ENCODE measurements around the gene ENTPD6. TPM values are rescaled to one million over a fixed set of nuclear protein-coding genes. Genes with fewer than 3 reads are reported as not detected.

Gene ENTPD6
- total RNA-seq, 1 experiment from 2014 or later: 56.3 TPM

DNA sequence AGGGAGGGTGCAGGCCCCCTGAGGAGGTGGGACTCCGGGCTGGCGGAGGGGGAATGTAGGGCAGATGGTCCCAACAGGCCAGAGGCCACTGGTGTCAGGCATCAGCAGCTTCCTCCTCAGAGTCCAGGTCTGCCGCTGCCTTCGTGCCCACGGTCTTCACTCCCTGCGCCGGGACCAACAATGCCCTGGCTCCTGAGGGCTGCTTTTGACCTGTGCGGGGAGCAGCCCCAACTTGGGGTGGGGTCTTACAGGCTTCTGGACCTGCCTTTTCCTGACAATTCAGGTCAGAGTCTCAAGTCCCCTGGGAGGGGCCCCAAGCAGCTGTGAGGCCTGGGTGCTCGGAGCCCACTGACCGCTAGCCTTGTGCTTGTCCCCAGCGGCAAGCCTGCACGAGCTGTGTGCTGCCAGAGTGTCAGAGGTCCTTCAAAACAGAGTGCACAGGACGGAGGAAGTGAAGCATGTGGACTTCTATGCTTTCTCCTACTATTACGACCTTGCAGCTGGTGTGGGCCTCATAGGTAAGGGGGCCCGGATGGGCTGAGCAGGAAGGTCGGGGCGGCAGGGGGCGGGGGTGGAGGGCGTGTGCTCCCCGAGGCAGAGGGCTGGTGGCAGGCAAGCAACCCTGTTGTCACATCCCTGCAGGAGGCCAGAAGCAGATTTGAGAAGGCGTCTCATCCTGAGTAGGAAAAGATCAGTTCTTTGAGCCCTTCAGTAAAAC lies 27.1 kb downstream of the ENTPD6 start:
- intact Hi-C loops (cut with micrococcal nuclease; ENCODE audit: unreplicated experiment): no loop called here
- Mint-ChIP-seq H3K36me3 (ENCODE audit: insufficient read depth, unreplicated experiment) (peaks cover 9% of the 10 kb centered on the region), H3K9me3 (ENCODE audit: low read depth, unreplicated experiment) (no peaks in the 10 kb centered on the region), H3K4me3 (ENCODE audit: low read depth, unreplicated experiment) (no peak overlapping the region), H3K27ac (ENCODE audit: unreplicated experiment) (no peak overlapping the region), H3K4me1 (ENCODE audit: low read depth, unreplicated experiment) (no peaks in the 10 kb centered on the region), H3K27me3 (ENCODE audit: unreplicated experiment) (no peaks in the 10 kb centered on the region)
- no peak for DNase-seq
- TF ChIP-seq, protein P1, sequence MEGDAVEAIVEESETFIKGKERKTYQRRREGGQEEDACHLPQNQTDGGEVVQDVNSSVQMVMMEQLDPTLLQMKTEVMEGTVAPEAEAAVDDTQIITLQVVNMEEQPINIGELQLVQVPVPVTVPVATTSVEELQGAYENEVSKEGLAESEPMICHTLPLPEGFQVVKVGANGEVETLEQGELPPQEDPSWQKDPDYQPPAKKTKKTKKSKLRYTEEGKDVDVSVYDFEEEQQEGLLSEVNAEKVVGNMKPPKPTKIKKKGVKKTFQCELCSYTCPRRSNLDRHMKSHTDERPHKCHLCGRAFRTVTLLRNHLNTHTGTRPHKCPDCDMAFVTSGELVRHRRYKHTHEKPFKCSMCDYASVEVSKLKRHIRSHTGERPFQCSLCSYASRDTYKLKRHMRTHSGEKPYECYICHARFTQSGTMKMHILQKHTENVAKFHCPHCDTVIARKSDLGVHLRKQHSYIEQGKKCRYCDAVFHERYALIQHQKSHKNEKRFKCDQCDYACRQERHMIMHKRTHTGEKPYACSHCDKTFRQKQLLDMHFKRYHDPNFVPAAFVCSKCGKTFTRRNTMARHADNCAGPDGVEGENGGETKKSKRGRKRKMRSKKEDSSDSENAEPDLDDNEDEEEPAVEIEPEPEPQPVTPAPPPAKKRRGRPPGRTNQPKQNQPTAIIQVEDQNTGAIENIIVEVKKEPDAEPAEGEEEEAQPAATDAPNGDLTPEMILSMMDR (IDR thresholded peaks at IDR 0.05; ENCODE audit: unreplicated experiment): no peak
- CTCF ChIA-PET: interaction anchor here (1.0 to 1.4 kb wide), 4 partner anchors 12 to 44 kb away, joined by 3 to 5 read pairs (median 5); partner anchors contain the start of gene PYGB
- BruUV-seq (replicated peaks): no TSS peak

- H3K4me3 Mint-ChIP-seq (ENCODE audit: low read depth, unreplicated experiment): no peak overlapping the region
- TF ChIP-seq, protein P1 (IDR thresholded peaks at IDR 0.05; ENCODE audit: unreplicated experiment): no peak
- no peaks in the 10 kb centered on the region for H3K4me1 Mint-ChIP-seq (ENCODE audit: low read depth, unreplicated experiment)
Observed at GRCh38 chr20:25223179-25223661, 27.7 kb downstream of the ENTPD6 start.

GRCh38 chr20:25223765-25224720 lies 28.5 kb downstream of the ENTPD6 start:
- H3K27me3 Mint-ChIP-seq (ENCODE audit: unreplicated experiment): no peaks in the 10 kb centered on the region
- no peak overlapping the region for H3K4me3 Mint-ChIP-seq (ENCODE audit: low read depth, unreplicated experiment)
- peaks cover 9% of the 10 kb centered on the region for H3K36me3 Mint-ChIP-seq (ENCODE audit: insufficient read depth, unreplicated experiment)
- CTCF ChIA-PET: interaction anchor here (1.0 to 1.4 kb wide), 5 partner anchors 9 to 45 kb away, joined by 3 to 5 read pairs (median 5); partner anchors contain the start of gene PYGB
- TF ChIP-seq, protein P1 (IDR thresholded peaks at IDR 0.05; ENCODE audit: unreplicated experiment): no peak
- no peak for DNase-seq
- intact Hi-C loops (cut with micrococcal nuclease; ENCODE audit: unreplicated experiment): no loop called here
- no peak overlapping the region for H3K27ac Mint-ChIP-seq (ENCODE audit: unreplicated experiment)
- BruUV-seq (replicated peaks): TSS peak; percentile 32
- no peaks in the 10 kb centered on the region for H3K9me3 Mint-ChIP-seq (ENCODE audit: low read depth, unreplicated experiment)
- H3K4me1 Mint-ChIP-seq (ENCODE audit: low read depth, unreplicated experiment): no peaks in the 10 kb centered on the region

More at GRCh38 chr20:25223179-25223661, 27.7 kb downstream of the ENTPD6 start:
- Mint-ChIP-seq H3K27me3 (ENCODE audit: unreplicated experiment) (no peaks in the 10 kb centered on the region), H3K9me3 (ENCODE audit: low read depth, unreplicated experiment) (no peaks in the 10 kb centered on the region), H3K36me3 (ENCODE audit: insufficient read depth, unreplicated experiment) (peaks cover 9% of the 10 kb centered on the region), H3K27ac (ENCODE audit: unreplicated experiment) (no peak overlapping the region)
- CTCF ChIA-PET: interaction anchor here (1.0 to 1.4 kb wide), 5 partner anchors 10 to 44 kb away, joined by 3 to 5 read pairs (median 5); partner anchors contain the start of gene PYGB
- BruUV-seq (replicated peaks): no TSS peak
- DNase-seq: peak; percentile 66
- intact Hi-C loops (cut with micrococcal nuclease; ENCODE audit: unreplicated experiment): no loop called here

GRCh38 chr20:25224941-25225340 lies 29.4 kb downstream of the ENTPD6 start:
- peaks cover 9% of the 10 kb centered on the region for H3K36me3 Mint-ChIP-seq (ENCODE audit: insufficient read depth, unreplicated experiment)
- no peak overlapping the region for H3K4me3 Mint-ChIP-seq (ENCODE audit: low read depth, unreplicated experiment)
- intact Hi-C loops (cut with micrococcal nuclease; ENCODE audit: unreplicated experiment): no loop called here
- H3K9me3 Mint-ChIP-seq (ENCODE audit: low read depth, unreplicated experiment): no peaks in the 10 kb centered on the region
- CTCF ChIA-PET: interaction anchor here (1.4 kb wide), 1 partner anchor 8 kb away, joined by 5 read pairs; no protein-coding TSS in a partner anchor
- TF ChIP-seq, protein P1 (IDR thresholded peaks at IDR 0.05; ENCODE audit: unreplicated experiment): no peak
- DNase-seq: no peak
- BruUV-seq (replicated peaks): no TSS peak
- no peaks in the 10 kb centered on the region for H3K27me3 Mint-ChIP-seq (ENCODE audit: unreplicated experiment)
- H3K4me1 Mint-ChIP-seq (ENCODE audit: low read depth, unreplicated experiment): no peaks in the 10 kb centered on the region
- H3K27ac Mint-ChIP-seq (ENCODE audit: unreplicated experiment): no peak overlapping the region
